Left kidney (tissue), 2 donors: ENCODE results near the gene SLC2A9. TPM values are rescaled to one million over a fixed set of nuclear protein-coding genes. Genes with fewer than 3 reads are reported as not detected.
"Not testable (repeated sequence)": the region's sequence is repeated elsewhere in the genome, so short reads cannot be mapped to it uniquely, and the experiment has no call there.

Source experiments
- DNase-seq: peaks from one replicate; pipeline ENCODE4 v3.0.0-alpha.2; 2013
- polyA plus RNA-seq: library from polyadenylated mRNA; unstranded; fragments of 120-200 nt; gene quantifications from one replicate; pipeline ENCODE4 v1.2.1, GENCODE V29; 2013; ENCODE audit not compliant: insufficient read length

SLC2A9 gene
- polyA plus RNA-seq, 1 donor = 10.3 TPM

DNA sequence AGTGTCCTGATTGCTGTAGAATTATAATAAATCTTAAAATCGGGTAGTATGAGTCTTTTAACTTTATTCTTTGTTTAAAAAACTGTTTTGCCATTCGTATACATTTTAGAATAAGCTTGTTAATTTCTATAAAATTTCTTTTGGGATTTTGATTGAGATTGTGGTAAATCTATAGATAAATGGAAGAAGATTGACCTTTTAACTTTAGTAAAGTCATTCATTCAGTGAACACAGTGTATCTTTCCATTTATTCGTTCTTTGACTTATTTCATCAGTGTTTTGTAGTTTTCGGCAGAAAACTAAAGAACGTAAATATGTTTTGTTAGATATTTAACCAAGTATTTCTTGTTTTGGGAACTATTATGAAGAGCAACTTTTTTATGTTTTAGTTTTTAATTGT is 201.0 kb downstream of the SLC2A9 start:
- no peak for DNase-seq

DNA sequence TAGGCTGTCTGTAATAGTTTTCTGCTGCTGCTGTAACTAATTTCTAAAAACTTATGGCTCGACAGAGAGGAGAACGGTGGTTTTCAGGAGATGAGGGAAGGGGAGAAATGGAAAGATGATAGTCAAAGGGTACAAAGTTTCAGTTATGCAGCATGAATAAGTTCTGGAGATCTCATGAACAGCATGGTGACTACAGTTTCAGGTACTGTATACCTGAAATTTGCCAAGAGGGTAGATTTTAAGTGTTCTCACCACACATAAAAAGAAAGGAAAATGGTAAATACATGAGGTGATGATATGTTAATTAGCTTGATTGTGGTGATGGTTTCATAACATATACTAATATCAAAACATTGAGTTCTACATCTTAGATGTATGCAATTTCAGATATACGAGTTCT is 205.0 kb downstream of the SLC2A9 start:
- DNase-seq = no peak

DNA sequence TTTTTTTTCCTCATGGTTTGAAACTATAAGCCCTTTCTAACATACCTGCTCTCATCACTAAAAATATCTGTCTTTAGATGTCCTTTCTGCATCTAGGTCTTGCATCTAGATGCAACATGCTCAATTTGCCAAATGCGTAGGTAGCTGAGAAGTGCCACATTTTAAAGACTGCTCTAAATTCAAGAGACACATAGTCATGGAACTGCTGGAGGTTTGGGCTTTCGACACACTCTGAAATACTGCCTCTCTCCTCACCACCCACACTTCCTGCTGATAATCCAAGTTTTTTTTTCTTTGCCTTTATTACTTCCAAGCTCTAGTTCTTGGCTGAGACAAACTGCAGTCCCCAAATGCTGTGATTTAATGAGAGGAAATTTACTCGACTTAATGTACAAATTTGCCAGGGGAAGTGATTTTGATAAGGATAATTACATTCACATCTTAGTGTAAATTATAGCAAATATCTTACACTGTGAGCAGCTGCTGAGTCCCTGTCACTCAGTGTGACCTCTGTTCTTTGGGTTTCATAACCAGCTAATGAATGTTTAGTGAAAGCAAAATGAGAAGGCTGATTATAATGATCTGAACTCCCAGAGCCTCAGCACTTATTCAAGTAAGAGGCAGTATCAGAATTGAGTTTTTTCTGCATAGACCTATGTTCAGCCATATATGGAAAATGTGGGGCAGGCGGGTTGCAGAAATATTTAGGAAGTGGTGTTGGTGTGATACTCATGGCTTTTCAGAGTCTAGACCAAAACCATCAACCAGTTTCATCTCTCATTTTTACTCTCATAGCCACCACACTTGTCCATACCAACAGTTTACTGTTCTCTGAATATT is 208.6 kb downstream of the SLC2A9 start:
- DNase-seq = no peak

DNA sequence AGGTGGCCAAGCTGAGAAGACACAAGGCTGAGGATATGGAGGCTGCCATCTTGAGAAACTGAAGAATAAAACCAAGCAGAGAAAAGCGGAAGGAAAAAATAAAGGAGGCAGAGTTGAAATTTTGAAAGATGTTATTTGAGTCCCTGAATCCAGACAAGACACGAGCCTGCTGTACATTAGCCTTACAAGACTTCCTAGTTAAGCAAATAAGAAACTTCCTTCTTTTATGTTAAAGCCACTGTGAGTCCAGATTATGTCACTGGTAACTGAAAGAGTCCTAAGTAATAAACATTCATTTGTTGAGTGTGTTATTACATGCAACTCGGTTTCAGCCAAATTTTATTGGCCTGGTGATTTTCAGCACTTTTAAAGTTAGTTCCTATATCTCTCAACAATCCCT is 209.5 kb downstream of the SLC2A9 start:
- no peak for DNase-seq

DNA sequence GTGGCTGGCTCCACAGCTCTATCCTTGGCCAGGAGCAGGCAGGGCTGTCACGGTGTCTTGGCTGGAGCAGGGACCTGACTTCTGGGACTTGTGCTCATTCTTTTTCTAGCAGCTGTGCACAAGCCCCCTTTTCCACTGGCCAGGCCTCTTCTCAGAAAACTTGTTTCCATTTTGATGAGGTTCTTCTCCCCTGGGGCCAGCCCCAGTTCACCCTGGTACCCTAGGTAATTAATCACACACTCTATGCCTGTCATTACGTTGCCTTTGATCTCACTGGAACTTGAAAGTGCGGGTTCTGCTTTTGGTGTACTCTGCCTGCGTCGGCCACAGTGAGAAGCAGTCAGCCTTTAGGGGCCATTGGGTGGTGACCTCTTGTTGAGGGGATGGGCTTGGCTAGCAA is 213.2 kb downstream of the SLC2A9 start:
- no peak for DNase-seq

DNA sequence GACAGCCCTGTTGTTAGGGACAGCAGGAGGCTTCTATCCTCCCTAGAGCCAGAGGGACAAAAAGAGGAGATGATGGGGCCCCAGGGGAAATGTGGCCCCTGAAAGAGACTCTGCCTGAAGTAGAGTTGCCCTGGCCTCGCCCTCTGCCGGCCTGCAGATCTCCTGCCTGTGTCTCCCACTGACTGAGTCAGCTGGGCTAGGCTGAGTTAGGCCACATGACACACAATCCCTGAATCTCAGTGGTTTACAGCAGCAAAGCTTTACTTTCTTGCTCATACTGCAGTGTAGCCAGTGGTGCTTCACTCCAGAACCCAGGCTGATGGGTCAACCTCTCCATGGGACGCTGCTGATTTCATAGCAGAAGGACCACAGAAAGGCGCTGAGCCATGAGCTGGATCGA is 216.4 kb downstream of the SLC2A9 start:
- DNase-seq = no peak

DNA sequence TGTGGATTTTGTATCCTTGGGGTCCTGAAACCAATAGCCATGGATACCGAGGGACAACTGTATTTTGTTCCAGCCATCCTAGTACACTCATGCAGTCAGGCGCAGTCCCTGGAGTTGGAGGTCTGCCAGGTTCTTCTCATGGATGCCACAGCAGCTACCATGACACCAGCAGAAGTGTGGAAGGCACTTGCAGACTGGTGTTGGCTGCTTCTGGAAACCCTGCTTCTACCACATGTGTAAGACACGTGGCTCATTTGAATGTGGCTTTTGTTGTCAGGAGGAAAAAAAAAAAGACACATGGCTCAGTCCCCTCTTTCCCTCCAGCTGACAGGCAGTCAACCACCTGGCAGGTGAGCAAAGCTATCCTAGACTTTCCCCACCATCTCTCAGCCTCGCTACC is 220.4 kb downstream of the SLC2A9 start:
- DNase-seq = no peak

DNA sequence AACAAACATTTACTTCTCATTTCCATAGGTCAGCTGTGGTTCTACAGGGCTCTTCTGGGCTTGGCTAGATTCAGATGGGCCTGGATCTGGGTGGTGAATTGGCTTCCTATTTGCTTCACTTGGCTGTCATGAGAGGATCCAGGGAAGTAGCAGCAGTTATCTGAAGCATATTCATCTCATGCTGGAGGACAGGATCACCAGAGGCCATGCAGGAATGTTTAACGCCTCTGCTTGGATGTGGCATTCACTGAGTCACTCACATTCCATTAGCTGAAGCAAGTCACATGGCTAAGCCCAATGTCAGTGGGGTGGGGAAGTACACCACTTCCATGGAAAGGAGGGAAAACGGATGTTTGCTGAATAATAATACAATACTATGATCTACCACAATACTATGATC is 224.7 kb downstream of the SLC2A9 start:
- DNase-seq = not testable (repeated sequence)

DNA sequence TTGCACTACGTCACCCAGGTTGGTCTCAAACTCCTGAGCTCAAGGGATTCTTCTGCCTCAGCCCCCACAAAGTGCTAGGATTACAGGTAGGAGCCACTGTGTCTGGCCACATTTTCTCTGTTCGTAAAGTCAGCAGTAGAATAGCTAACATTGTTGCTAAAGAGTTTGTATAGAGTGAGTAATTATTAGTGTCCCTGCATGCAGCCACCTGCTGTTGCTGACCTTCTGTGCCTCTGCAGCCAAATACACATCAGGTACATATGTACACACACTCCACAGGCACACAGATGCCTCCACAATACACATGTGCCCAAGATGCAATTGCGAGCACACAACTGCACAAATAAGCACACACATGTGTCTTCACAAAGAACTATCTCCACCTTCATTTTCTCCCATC is 228.9 kb downstream of the SLC2A9 start:
- DNase-seq = no peak

DNA sequence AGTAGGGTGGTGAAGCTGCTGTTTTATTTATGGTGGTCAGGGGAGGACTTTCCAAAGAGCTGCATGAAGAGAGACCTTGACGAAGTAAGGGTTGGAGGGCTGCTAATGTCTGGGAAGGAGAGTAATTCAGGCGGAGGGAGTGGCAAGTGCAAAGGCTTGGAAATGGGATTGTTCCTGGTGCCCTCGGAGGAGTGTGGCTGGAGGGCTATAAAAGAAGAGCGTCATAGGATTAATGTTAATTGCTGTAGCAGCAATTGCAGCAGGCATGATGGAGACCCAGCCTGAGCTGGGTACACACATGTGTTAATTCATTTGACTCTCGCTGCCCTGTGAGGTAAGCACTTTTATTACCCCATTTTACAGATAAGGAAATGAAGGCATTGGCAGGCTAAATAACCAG is 235.4 kb downstream of the SLC2A9 start:
- not testable (repeated sequence) for DNase-seq

DNA sequence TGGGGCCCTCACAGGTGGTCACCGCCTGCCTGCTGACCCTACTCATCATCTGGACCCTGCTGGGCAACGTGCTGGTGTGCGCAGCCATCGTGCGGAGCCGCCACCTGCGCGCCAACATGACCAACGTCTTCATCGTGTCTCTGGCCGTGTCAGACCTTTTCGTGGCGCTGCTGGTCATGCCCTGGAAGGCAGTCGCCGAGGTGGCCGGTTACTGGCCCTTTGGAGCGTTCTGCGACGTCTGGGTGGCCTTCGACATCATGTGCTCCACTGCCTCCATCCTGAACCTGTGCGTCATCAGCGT is 239.2 kb downstream of the SLC2A9 start:
- no peak for DNase-seq

DNA sequence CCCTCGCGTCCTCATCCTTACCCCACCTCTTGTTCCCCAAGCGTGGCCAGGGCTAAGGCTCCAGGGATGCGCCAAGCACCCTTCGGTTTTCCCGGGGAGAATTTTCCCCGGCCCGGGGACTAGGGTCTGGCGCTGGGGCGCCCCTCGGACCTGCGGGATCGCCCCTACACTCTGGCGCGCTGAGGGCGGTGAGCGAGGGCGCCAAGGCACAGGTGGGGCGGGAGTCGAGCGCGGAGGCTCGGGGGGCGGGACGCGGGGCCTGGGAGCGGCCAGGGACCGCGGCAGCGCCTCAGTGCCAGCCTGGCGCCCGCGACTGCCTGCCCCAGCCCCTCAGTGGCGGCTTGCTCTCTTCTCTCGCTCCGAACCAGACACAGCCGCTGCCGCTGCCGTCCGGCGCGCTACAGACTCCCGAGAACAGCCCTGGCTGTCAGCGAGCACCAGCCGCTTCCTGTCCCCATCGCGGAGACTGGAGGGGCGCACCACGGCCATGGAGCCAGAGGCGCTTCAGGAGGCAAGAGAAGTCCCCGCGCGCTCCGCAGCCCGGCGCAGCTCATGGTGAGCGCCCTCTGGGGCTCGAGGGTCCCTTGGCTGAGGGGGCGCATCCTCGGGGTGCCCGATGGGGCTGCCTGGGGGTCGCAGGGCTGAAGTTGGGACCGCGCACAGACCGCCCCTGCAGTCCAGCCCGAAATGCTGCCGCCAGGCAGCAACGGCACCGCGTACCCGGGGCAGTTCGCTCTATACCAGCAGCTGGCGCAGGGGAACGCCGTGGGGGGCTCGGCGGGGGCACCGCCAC is 239.8 kb downstream of the SLC2A9 start, which contains the start of gene DRD5:
Gene DRD5, plus strand, starts transcription at position 292 of the 793 bp plus-strand sequence. Its CDS starts 396 bp downstream, at position 688.
- DNase-seq = no peak

Other genes with a start within 250 kb of the SLC2A9 start
- 0.83 TPM for gene DRD5, start 239.9 kb downstream of the SLC2A9 start, polyA plus RNA-seq
- 172 TPM for gene WDR1, start 95.3 kb upstream of the SLC2A9 start, polyA plus RNA-seq